H1 (cell line): ENCODE results near the gene SLC2A13. TPM values are rescaled to one million over a fixed set of nuclear protein-coding genes. Genes with fewer than 3 reads are reported as not detected.

Source experiments
- CTCF ChIA-PET: fragments of 300-600 bp; sonication (Branson Sonifier 250); formaldehyde crosslinking; loops from one replicate; lab custom pipeline; 2021; ENCODE audit not compliant: partially characterized antibody; lab: Charles Lee
- POLR2A ChIA-PET: fragments of 300-600 bp; sonication (Branson Sonifier 250); formaldehyde crosslinking; loops from one replicate; lab custom pipeline; 2021; ENCODE audit warnings: inconsistent platforms; ENCODE audit not compliant: partially characterized antibody; lab: Charles Lee
- DNase-seq, 2 experiments: peaks; one replicate each; pipeline versions ENCODE4 v3.0.0 to v3.0.0-alpha.2; 2010 to 2022; ENCODE audit warnings: low spot score in 2 of 2, low read depth in 1 of 2, mixed read lengths in 1 of 2
- FAIRE-seq: peaks from 2 replicates; lab custom pipeline; 2011; peaks lifted over from hg19 to GRCh38; lab: Jason Lieb, UNC
- H2AFZ ChIP-seq: 2 replicates; pipeline ENCODE4 v1.8.1; 2012; ENCODE audit warnings: low read length, inconsistent platforms
- H2AK5ac ChIP-seq: 2 replicates; pipeline ENCODE4 v1.6.1; 2013; ENCODE audit warnings: low read depth, low read length
- H2BK120ac ChIP-seq: replicated peaks from 2 replicates; pipeline ENCODE3; 2013; ENCODE audit warnings: low read depth, low read length, inconsistent platforms
- H2BK12ac ChIP-seq: 2 replicates; pipeline ENCODE4 v1.6.1; 2013; ENCODE audit warnings: low read depth, low read length
- H2BK15ac ChIP-seq: 2 replicates; pipeline ENCODE4 v1.6.1; 2013; ENCODE audit warnings: low read length
- H2BK20ac ChIP-seq: 2 replicates; pipeline ENCODE4 v1.6.1; 2013; ENCODE audit warnings: low read length
- H2BK5ac ChIP-seq: 2 replicates; pipeline ENCODE4 v1.6.1; 2013; ENCODE audit warnings: low read depth, low read length
- H3K14ac ChIP-seq: 2 replicates; pipeline ENCODE4 v1.6.1; 2013; ENCODE audit warnings: inconsistent platforms; ENCODE audit not compliant: insufficient read length
- H3K18ac ChIP-seq: 2 replicates; pipeline ENCODE4 v1.6.1; 2013; ENCODE audit warnings: low read length; ENCODE audit errors: extremely low read depth
- H3K23ac ChIP-seq: 2 replicates; pipeline ENCODE4 v1.6.1; 2013; ENCODE audit warnings: inconsistent platforms; ENCODE audit not compliant: insufficient read length
- H3K23me2 ChIP-seq: 2 replicates; pipeline ENCODE4 v1.6.1; 2013; ENCODE audit warnings: low read depth, low read length
- H3K27ac ChIP-seq: 2 replicates; pipeline ENCODE4 v1.6.1; 2011; ENCODE audit warnings: low read depth, low read length, inconsistent platforms
- H3K27me3 ChIP-seq, 4 experiments: replicated peaks in 1 of 4; 1 replicate in 1 of 4; 2 replicates in 3 of 4; pipeline versions ENCODE4 v1.6.1 to v1.8.1; 2011 to 2013; ENCODE audit warnings: low read length in 3 of 4, mild to moderate bottlenecking in 3 of 4, inconsistent platforms in 2 of 4, mixed read lengths in 2 of 4, moderate library complexity in 1 of 4; ENCODE audit not compliant: control insufficient read depth in 3 of 4, insufficient read depth in 3 of 4; ENCODE audit errors: extremely low read depth in 1 of 4
- H3K36me3 ChIP-seq, 4 experiments: 2 replicates each; pipeline versions ENCODE4 v1.6.1 to v1.8.1; 2011 to 2013; ENCODE audit warnings: mild to moderate bottlenecking in 4 of 4, low read length in 3 of 4, moderate library complexity in 2 of 4, control low read depth in 1 of 4, inconsistent platforms in 1 of 4; ENCODE audit not compliant: insufficient read depth in 4 of 4, control insufficient read depth in 2 of 4
- H3K4ac ChIP-seq: replicated peaks from 2 replicates; pipeline ENCODE3; 2013; ENCODE audit warnings: low read length, low read depth, mixed read lengths, inconsistent platforms; ENCODE audit not compliant: insufficient read length
- H3K4me1 ChIP-seq, 4 experiments: replicated peaks in 1 of 4; 1 replicate in 1 of 4; 2 replicates in 3 of 4; pipeline versions ENCODE4 v1.6.1 to v1.8.1; 2011 to 2013; ENCODE audit warnings: low read length in 3 of 4, inconsistent platforms in 2 of 4, mixed read lengths in 1 of 4; ENCODE audit not compliant: insufficient read depth in 4 of 4, control insufficient read depth in 3 of 4
- H3K4me2 ChIP-seq, 2 experiments: 2 replicates each; pipeline versions ENCODE4 v1.6.1 to v1.8.1; 2011 to 2013; ENCODE audit warnings: low read depth in 2 of 2, low read length in 2 of 2, control low read depth in 1 of 2, inconsistent platforms in 1 of 2, mild to moderate bottlenecking in 1 of 2; ENCODE audit not compliant: insufficient read depth in 1 of 2
- H3K4me3 ChIP-seq, 4 experiments: fragments of 200-600, 300-600 bp in 1 of 4; sonication (generic), shearing (Covaris generic), sonication (Bioruptor Twin) in 1 of 4; 2 replicates each; pipeline versions ENCODE4 v1.5.1 to v1.8.1; 2011 to 2016; ENCODE audit warnings: low read length in 4 of 4, low read depth in 3 of 4, control low read depth in 2 of 4, inconsistent platforms in 2 of 4, mild to moderate bottlenecking in 2 of 4, mixed read lengths in 1 of 4, moderate library complexity in 1 of 4; ENCODE audit not compliant: insufficient read depth in 2 of 4; ENCODE audit errors: extremely low read depth in 1 of 4
- H3K56ac ChIP-seq: replicated peaks from 2 replicates; pipeline ENCODE3; 2013; ENCODE audit warnings: low read depth, mild to moderate bottlenecking, mixed read lengths, low read length, inconsistent platforms; ENCODE audit not compliant: insufficient read length
- H3K79me1 ChIP-seq: 2 replicates; pipeline ENCODE4 v1.6.1; 2013; ENCODE audit warnings: low read depth, low read length, control low read depth
- H3K79me2 ChIP-seq, 2 experiments: 2 replicates each; pipeline versions ENCODE4 v1.6.1 to v1.8.1; 2012 to 2013; ENCODE audit warnings: low read length in 2 of 2, mild to moderate bottlenecking in 2 of 2, inconsistent platforms in 1 of 2; ENCODE audit not compliant: insufficient read depth in 2 of 2, control insufficient read depth in 1 of 2
- H3K9ac ChIP-seq, 4 experiments: replicated peaks in 1 of 4; 1 replicate in 1 of 4; 2 replicates in 3 of 4; pipeline versions ENCODE4 v1.6.1 to v1.8.1; 2011 to 2013; ENCODE audit warnings: low read depth in 3 of 4, low read length in 3 of 4, control low read depth in 2 of 4, mild to moderate bottlenecking in 2 of 4, moderate library complexity in 2 of 4, inconsistent platforms in 1 of 4; ENCODE audit errors: extremely low read depth in 1 of 4
- H3K9me3 ChIP-seq, 2 experiments: 2 replicates each; pipeline versions ENCODE4 v1.6.1 to v1.8.1; 2012 to 2013; ENCODE audit warnings: mild to moderate bottlenecking in 2 of 2, moderate library complexity in 2 of 2, control low read depth in 1 of 2, inconsistent platforms in 1 of 2, low read depth in 1 of 2, low read length in 1 of 2, mixed read lengths in 1 of 2; ENCODE audit not compliant: insufficient read depth in 2 of 2
- H4K20me1 ChIP-seq, 2 experiments: replicated peaks in 1 of 2; 2 replicates each; pipeline versions ENCODE3 to v1.8.1; 2011 to 2013; ENCODE audit warnings: inconsistent platforms in 2 of 2, low read length in 2 of 2, mild to moderate bottlenecking in 1 of 2; ENCODE audit not compliant: insufficient read depth in 2 of 2, control insufficient read depth in 1 of 2
- H4K5ac ChIP-seq: 2 replicates; pipeline ENCODE4 v1.6.1; 2013; ENCODE audit warnings: low read length, low read depth, mixed read lengths, inconsistent platforms; ENCODE audit not compliant: insufficient read length
- H4K8ac ChIP-seq: 2 replicates; pipeline ENCODE4 v1.8.0; 2013; ENCODE audit warnings: mild to moderate bottlenecking, moderate library complexity, low read length, inconsistent platforms; ENCODE audit not compliant: insufficient read depth; ENCODE audit errors: extremely low read depth
- H4K91ac ChIP-seq: replicated peaks from 2 replicates; pipeline ENCODE3; 2013; ENCODE audit warnings: low read length, mixed read lengths, inconsistent platforms; ENCODE audit not compliant: insufficient read length
- BCL11A ChIP-seq, 2 experiments: IDR thresholded peaks; one replicate each; pipeline ENCODE4 v1.6.1; 2011; ENCODE audit warnings: low read depth in 2 of 2, low read length in 2 of 2, mild to moderate bottlenecking in 2 of 2
- EGR1 ChIP-seq: IDR thresholded peaks from 2 replicates; pipeline ENCODE4 v1.6.1; 2011; ENCODE audit warnings: low read depth, low read length, borderline replicate concordance
- GTF2F1 ChIP-seq: IDR thresholded peaks from 2 replicates; pipeline ENCODE4 v1.6.1; 2012; ENCODE audit warnings: low read depth, low read length, improper control_type of control experiment, borderline replicate concordance
- KDM4A ChIP-seq: IDR thresholded peaks from one replicate; pipeline ENCODE4 v1.7.1; 2012; ENCODE audit warnings: low read depth, mild to moderate bottlenecking, moderate library complexity, low read length, inconsistent platforms; ENCODE audit not compliant: severe bottlenecking
- NANOG ChIP-seq: IDR thresholded peaks from 2 replicates; pipeline ENCODE4 v1.6.1; 2011; ENCODE audit warnings: low read length, low read depth, mild to moderate bottlenecking, inconsistent platforms; ENCODE audit not compliant: insufficient read depth, poor library complexity, severe bottlenecking
- POLR2AphosphoS5 ChIP-seq: IDR thresholded peaks from 2 replicates; pipeline ENCODE4 v1.6.1; 2011; ENCODE audit warnings: low read depth, low read length
- RAD21 ChIP-seq, 2 experiments: IDR thresholded peaks in 1 of 2; conservative IDR thresholded peaks in 1 of 2; 2 replicates each; pipeline ENCODE4 v1.6.1; 2011; ENCODE audit warnings: low read depth in 2 of 2, low read length in 2 of 2, improper control_type of control experiment in 1 of 2, inconsistent platforms in 1 of 2, mild to moderate bottlenecking in 1 of 2, moderate library complexity in 1 of 2
- WGBS, 2 experiments: shearing (Covaris generic) in 1 of 2; methylation state at CpG; one replicate each; pipeline versions ENCODE4 v1.1.6 to v1.1.7; 2013 to 2015; ENCODE audit warnings: low lambda C conversion rate in 2 of 2, mixed read lengths in 2 of 2, inconsistent platforms in 1 of 2, low coverage in 1 of 2, missing lambda C conversion rate in 1 of 2; ENCODE audit not compliant: insufficient replicate concordance in 2 of 2, insufficient coverage in 1 of 2, insufficient read length in 1 of 2; ENCODE audit errors: extremely low coverage in 1 of 2, missing lambda C conversion rate in 1 of 2; 5-methylcytosine and 5-hydroxymethylcytosine counted together
- polyA plus RNA-seq, 7 experiments: library from polyadenylated mRNA; depleted of rRNA in 3 of 7; stranded (reverse) in 5 of 7; unstranded in 2 of 7; fragments of >200 nt in 5 of 7; fragments of 200-250 nt in 2 of 7; gene quantifications; 1 replicate in 5 of 7; 2 replicates in 1 of 7; 4 replicates in 1 of 7; pipeline versions ENCODE4 v1.2.1 to v1.2.3, GENCODE V29; 2011 to 2013; ENCODE audit warnings: missing spikeins in 2 of 7, mixed read lengths in 2 of 7
- total RNA-seq: library from RNA; stranded (reverse); fragmentation: NEBNext Ultra II Directional; extraction: Animal tissue kit (Norgen Biotek cat#: 25700); gene quantifications from 2 replicates; pipeline ENCODE4 v1.2.1, GENCODE V29; 2021
- TF ChIP-seq, protein P1 (sequence below): IDR thresholded peaks from 2 replicates; pipeline ENCODE4 v1.6.1; 2011; ENCODE audit warnings: low read depth, mild to moderate bottlenecking, low read length; ENCODE audit not compliant: insufficient read depth

SLC2A13 gene
- total and polyA plus RNA-seq, 2 of the 8 experiments (the other 6 are each of a cell fraction or from before 2014, with no cell fraction given): 2.8 to 9.6 TPM

DNA sequence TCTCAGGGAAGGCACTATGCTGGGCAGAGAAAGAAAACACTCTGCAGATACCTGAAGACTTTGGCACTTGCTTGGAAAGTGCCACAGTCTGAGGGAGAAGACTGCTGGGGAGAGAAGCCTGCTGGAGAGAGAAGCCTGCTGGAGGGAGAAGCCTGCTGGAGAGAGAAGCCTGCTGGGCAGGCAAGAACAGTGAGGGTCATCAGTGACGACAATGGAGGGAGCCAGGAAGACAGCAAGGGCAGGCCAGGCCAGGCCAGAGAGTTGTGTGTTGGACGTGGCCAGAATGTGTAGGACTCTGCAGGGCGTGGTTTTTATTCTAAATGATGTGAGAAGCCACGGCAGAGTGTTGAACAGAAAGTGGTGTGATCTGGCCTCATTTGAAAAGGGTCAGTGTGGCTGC lies 301.0 kb downstream of the SLC2A13 start (continued):
- no peak for TF ChIP-seq EGR1

DNA sequence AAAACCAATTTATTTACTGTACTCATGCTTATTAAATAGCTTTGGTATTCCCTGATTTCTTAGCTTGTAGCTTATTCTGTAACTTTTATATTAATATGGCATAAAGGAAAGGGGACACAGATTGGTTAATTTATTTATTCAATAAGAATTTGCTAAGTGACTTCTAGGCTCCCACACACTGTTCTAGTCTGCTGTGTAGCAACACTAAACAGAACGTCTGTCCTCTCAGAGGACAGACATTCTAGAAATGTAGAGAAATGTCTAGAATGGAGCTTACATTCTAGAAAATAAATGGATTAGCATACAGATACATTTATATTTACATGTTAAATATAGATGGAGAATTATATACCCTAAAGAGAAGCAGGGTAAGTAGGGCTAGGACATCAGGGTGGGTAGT lies 301.4 kb downstream of the SLC2A13 start:
- H3K4me2 ChIP-seq: no peak overlapping the region
- no peak for FAIRE-seq
- no peaks in the 10 kb centered on the region for H3K79me2 ChIP-seq
- CTCF ChIA-PET: no interaction called here
- no peaks in the 10 kb centered on the region for H3K36me3 ChIP-seq
- no peak for DNase-seq
- H3K23ac ChIP-seq: no peak overlapping the region
- no peaks in the 10 kb centered on the region for H3K9me3 ChIP-seq
- no peak overlapping the region for H3K4me3 ChIP-seq
- no peak overlapping the region for H2BK5ac ChIP-seq
- no peak overlapping the region for H3K18ac ChIP-seq
- no peak overlapping the region for H3K56ac ChIP-seq
- no peaks in the 10 kb centered on the region for H3K4me1 ChIP-seq
- no peak overlapping the region for H4K91ac ChIP-seq
- no peaks in the 10 kb centered on the region for H3K23me2 ChIP-seq
- no peak overlapping the region for H2BK15ac ChIP-seq
- H3K79me1 ChIP-seq: no peaks in the 10 kb centered on the region
- H4K20me1 ChIP-seq: peaks cover 0 to 4% of the 10 kb centered on the region in 2 experiments
- no peak overlapping the region for H2BK12ac ChIP-seq
- H4K5ac ChIP-seq: no peak overlapping the region
- no peak overlapping the region for H3K4ac ChIP-seq
- no peak overlapping the region for H2BK20ac ChIP-seq
- no peak overlapping the region for H3K14ac ChIP-seq
- POLR2A ChIA-PET: no interaction called here
- no peak overlapping the region for H4K8ac ChIP-seq
- H3K9ac ChIP-seq: no peak overlapping the region
- no peak overlapping the region for H2BK120ac ChIP-seq
- 81% methylated on average over 1 of the region's 1 CpG; no CpG with 5 or more reads in 1 of the 2 experiments for WGBS, 2 experiments
- no peak overlapping the region for H3K27ac ChIP-seq
- no peak for TF ChIP-seq BCL11A (IDR thresholded peaks at IDR 0.05; ENCODE audit: low read depth in 2 of 2, low read length in 2 of 2)
- TF ChIP-seq NANOG: no peak
- no peak for TF ChIP-seq KDM4A
- TF ChIP-seq RAD21 (IDR thresholded peaks at IDR 0.05 in 1 of 2, conservative IDR thresholded peaks at IDR 0.05 in 1 of 2; ENCODE audit: low read depth in 2 of 2, low read length in 2 of 2): no peak
- TF ChIP-seq POLR2AphosphoS5: no peak
- TF ChIP-seq, protein P1, sequence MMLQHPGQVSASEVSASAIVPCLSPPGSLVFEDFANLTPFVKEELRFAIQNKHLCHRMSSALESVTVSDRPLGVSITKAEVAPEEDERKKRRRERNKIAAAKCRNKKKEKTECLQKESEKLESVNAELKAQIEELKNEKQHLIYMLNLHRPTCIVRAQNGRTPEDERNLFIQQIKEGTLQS: no peak
- no peak for TF ChIP-seq GTF2F1
- TF ChIP-seq, all 59 proteins: peak for 0
- Histone ChIP-seq H2AK5ac (no peak overlapping the region), H2AFZ (no peak overlapping the region), H3K27me3 (no peaks in the 10 kb centered on the region)
